Ectodermal cell (in vitro differentiated cells): ENCODE data around the gene ADARB1.

Experiments used
- H3K27ac ChIP-seq: 2 replicates; pipeline ENCODE4 v1.7.0; 2013; ENCODE audit warnings: mild to moderate bottlenecking, low read depth, low read length; ENCODE audit not compliant: insufficient read depth, poor library complexity, severe bottlenecking
- H3K27me3 ChIP-seq: 2 replicates; pipeline ENCODE4 v1.7.0; 2013; ENCODE audit warnings: mild to moderate bottlenecking, low read length; ENCODE audit not compliant: insufficient read depth, control insufficient read depth, poor library complexity, severe bottlenecking
- H3K36me3 ChIP-seq: one replicate; pipeline ENCODE4 v1.7.0; 2013; ENCODE audit warnings: low read length; ENCODE audit not compliant: control insufficient read depth, insufficient read depth
- H3K4me1 ChIP-seq: one replicate; pipeline ENCODE4 v1.7.0; 2013; ENCODE audit warnings: low read length; ENCODE audit not compliant: control insufficient read depth, insufficient read depth
- H3K4me3 ChIP-seq: 2 replicates; pipeline ENCODE4 v1.7.0; 2013; ENCODE audit warnings: low read depth, low read length, control low read depth; ENCODE audit not compliant: insufficient read depth
- H3K9me3 ChIP-seq: 2 replicates; pipeline ENCODE4 v1.7.0; 2013; ENCODE audit warnings: mild to moderate bottlenecking, low read length, moderate library complexity; ENCODE audit not compliant: control insufficient read depth
- WGBS, 2 experiments: methylation state at CpG; one replicate each; pipeline ENCODE4 v1.1.7; 2013; ENCODE audit warnings: missing lambda C conversion rate in 2 of 2; 5-methylcytosine and 5-hydroxymethylcytosine counted together

ADARB1 gene

DNA sequence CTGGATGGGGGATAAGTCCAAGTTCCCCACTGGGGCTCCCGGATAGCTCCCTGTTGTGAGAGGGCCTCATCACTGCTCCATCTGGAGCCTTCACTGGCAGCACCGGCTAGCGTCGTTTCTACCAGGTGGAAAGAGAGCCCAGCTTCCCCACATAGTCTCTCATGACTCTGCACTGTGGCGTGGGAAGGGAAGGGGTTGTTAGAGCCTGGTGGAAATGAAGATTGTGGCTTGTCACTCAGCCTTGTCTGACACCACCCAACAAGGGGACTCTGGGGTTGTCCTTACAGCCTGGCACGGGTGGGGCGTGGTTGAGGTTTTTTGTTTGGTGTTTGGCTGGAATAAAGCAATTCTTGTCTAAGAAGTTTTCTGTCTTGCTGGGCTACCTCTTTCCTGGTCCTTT lies 94.6 kb downstream of the ADARB1 start:
- WGBS, 2 experiments = 76 to 78% methylated on average over 7 of the region's 7 CpGs
- Histone ChIP-seq H3K4me1 (peaks cover 13% of the 10 kb centered on the region), H3K27me3 (no peaks in the 10 kb centered on the region), H3K36me3 (no peaks in the 10 kb centered on the region), H3K27ac (no peak overlapping the region), H3K4me3 (no peak overlapping the region), H3K9me3 (no peaks in the 10 kb centered on the region)

- Histone ChIP-seq H3K36me3 (no peaks in the 10 kb centered on the region), H3K4me3 (no peak overlapping the region), H3K4me1 (peaks cover 13% of the 10 kb centered on the region), H3K27ac (no peak overlapping the region), H3K9me3 (no peaks in the 10 kb centered on the region), H3K27me3 (no peaks in the 10 kb centered on the region)
- 77 to 82% methylated on average over 6 of the region's 6 CpGs for WGBS, 2 experiments
Measured at GRCh38 chr21:45169682-45170081, 95.3 kb downstream of the ADARB1 start.

DNA sequence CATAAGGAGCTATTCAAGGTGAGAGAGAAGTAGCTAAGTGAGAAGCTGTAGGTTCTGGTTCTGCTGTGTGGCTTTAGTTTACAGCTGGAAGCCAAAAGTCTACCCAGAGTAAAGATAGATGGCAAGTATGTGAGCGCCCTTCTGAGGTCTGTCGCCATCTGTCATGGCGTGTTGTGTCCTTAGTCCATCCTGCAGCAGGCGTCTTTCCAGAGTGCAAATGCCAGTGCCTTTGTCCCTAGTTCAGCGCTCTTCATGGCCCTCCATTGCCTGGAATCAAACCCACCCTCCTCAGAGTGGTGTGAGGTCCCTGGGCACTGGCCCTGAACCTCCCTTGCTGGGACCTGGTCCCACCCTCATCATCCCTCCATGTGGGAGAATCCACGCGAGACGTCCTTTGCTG lies 96.6 kb downstream of the ADARB1 start:
- Histone ChIP-seq H3K4me1 (peaks cover 13% of the 10 kb centered on the region), H3K36me3 (no peaks in the 10 kb centered on the region), H3K9me3 (no peaks in the 10 kb centered on the region), H3K27ac (no peak overlapping the region), H3K4me3 (no peak overlapping the region), H3K27me3 (no peaks in the 10 kb centered on the region)
- 96 to 97% methylated on average over 8 of the region's 8 CpGs for WGBS, 2 experiments

DNA sequence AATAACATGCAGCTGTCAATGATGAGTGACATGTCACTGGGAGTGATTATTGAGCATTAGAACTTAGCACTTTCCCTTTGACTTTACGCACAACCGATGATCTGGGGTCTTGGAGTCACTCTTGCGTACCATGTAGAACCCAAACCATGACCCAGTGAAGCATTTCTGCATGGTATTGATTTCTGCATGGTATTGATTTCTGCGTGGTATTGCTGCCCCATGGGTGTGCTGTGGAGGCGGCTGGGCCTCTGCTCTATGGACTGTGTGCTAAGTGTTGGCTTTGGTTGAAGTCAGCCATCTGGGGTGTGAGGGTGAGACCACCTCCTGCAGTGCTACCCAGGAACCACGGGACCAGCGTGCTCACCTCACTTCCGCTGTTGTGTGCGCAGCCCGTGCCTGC lies 98.0 kb downstream of the ADARB1 start:
- Histone ChIP-seq H3K36me3 (no peaks in the 10 kb centered on the region), H3K9me3 (no peaks in the 10 kb centered on the region), H3K4me3 (no peak overlapping the region), H3K4me1 (peaks cover 13% of the 10 kb centered on the region), H3K27me3 (no peaks in the 10 kb centered on the region), H3K27ac (no peak overlapping the region)
- 96% methylated on average over 10 of the region's 10 CpGs for WGBS, 2 experiments

- 94 to 95% methylated on average over 12 of the region's 12 CpGs for WGBS, 2 experiments
- Histone ChIP-seq H3K9me3 (no peaks in the 10 kb centered on the region), H3K4me1 (no peaks in the 10 kb centered on the region), H3K4me3 (no peak overlapping the region), H3K27me3 (no peaks in the 10 kb centered on the region), H3K36me3 (no peaks in the 10 kb centered on the region), H3K27ac (no peak overlapping the region)
Measured at GRCh38 chr21:45175326-45176095, 101.1 kb downstream of the ADARB1 start.

DNA sequence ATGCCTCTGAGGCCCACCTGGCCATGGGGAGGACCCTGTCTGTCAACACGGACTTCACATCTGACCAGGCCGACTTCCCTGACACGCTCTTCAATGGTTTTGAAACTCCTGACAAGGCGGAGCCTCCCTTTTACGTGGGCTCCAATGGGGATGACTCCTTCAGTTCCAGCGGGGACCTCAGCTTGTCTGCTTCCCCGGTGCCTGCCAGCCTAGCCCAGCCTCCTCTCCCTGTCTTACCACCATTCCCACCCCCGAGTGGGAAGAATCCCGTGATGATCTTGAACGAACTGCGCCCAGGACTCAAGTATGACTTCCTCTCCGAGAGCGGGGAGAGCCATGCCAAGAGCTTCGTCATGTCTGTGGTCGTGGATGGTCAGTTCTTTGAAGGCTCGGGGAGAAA lies 101.8 kb downstream of the ADARB1 start:
- H3K9me3 ChIP-seq = no peaks in the 10 kb centered on the region
- no peaks in the 10 kb centered on the region for H3K36me3 ChIP-seq
- H3K27ac ChIP-seq = no peak overlapping the region
- WGBS, 2 experiments = 94 to 96% methylated on average over 16 of the region's 16 CpGs
- H3K27me3 ChIP-seq = no peaks in the 10 kb centered on the region
- no peak overlapping the region for H3K4me3 ChIP-seq
- H3K4me1 ChIP-seq = no peaks in the 10 kb centered on the region

DNA sequence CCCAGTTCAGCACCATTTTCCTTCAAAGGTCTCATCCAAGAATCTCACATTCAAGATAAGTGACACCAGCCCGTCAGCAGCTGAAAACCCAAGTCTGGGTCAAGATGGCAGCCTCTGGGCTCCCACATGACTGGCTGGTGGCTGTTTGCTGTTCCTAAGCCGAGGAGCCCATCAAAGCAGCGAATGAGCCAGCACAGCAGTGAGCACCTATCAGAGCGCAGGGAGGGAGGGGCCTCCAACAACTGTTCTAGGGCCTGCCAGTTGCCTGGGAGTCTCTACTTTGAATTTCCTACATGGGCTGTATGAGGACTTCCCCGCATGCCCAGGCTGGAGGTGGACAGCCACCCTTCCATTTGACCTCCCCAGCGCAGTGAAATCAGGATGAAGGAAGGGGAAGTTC lies 102.7 kb downstream of the ADARB1 start:
- Histone ChIP-seq H3K36me3 (no peaks in the 10 kb centered on the region), H3K4me3 (no peak overlapping the region), H3K9me3 (no peaks in the 10 kb centered on the region), H3K4me1 (no peaks in the 10 kb centered on the region), H3K27ac (no peak overlapping the region), H3K27me3 (no peaks in the 10 kb centered on the region)
- 95 to 96% methylated on average over 6 of the region's 6 CpGs for WGBS, 2 experiments

GRCh38 chr21:45178070-45178608 lies 103.8 kb downstream of the ADARB1 start:
- H3K4me3 ChIP-seq = no peak overlapping the region
- no peak overlapping the region for H3K27ac ChIP-seq
- H3K27me3 ChIP-seq = no peaks in the 10 kb centered on the region
- no peaks in the 10 kb centered on the region for H3K4me1 ChIP-seq
- no peaks in the 10 kb centered on the region for H3K9me3 ChIP-seq
- 95 to 96% methylated on average over 12 of the region's 12 CpGs for WGBS, 2 experiments
- H3K36me3 ChIP-seq = no peaks in the 10 kb centered on the region

DNA sequence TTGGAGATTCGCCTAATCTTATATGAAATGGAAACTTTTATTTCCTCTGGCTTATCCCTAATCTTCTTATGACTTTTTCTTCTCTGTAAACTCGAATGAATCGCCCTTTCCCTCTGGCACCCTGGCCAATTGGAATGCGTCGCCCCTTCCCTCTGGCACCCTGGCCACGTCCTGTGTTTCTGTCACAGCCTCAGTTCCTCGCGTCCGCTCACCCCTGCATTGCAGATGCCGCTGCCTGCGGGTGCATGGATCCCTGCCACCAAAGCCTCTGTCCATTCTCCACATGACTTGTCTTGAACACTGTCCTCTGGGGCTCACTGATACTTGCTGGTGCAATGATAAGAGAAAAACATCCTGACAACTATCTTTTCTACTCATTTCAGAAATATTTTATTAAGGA lies 104.6 kb downstream of the ADARB1 start:
- H3K9me3 ChIP-seq = no peaks in the 10 kb centered on the region
- no peak overlapping the region for H3K4me3 ChIP-seq
- H3K4me1 ChIP-seq = no peaks in the 10 kb centered on the region
- no peaks in the 10 kb centered on the region for H3K27me3 ChIP-seq
- H3K36me3 ChIP-seq = no peaks in the 10 kb centered on the region
- H3K27ac ChIP-seq = no peak overlapping the region
- WGBS, 2 experiments = 94 to 96% methylated on average over 11 of the region's 11 CpGs

DNA sequence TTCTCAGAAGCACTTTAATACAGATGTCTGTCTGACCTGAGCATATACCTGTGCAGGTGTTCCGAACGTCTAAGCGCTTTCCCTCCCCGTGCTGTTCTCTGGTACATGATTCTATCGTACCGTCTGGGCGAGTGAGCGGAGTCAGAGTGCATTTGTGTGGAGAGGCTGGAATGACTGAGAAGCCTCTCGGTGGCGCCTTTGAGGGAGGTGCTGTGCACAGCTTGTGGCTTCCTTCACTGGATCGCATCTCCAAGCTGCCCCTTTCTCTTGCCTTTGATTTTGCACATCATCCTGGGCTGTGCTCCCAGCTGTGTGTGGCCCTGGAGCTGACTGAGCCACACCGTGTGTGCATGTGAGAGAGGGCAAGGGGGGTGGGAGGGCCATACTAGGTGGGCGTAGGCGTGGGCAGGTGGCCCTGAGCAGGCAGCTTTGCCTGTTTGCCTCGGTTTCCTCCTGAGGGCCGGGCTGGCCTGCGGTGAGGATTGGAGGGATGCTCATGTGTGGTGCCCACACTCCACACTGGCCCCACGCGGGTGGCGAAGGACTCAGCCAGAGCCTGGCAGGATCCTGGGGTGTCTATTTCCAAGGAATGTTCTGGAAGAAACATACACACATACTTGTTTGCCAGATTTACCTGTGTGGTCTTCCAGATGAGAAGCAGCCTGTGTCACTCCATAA lies 105.3 kb downstream of the ADARB1 start:
- H3K4me1 ChIP-seq = no peaks in the 10 kb centered on the region
- no peak overlapping the region for H3K4me3 ChIP-seq
- no peak overlapping the region for H3K27ac ChIP-seq
- H3K36me3 ChIP-seq = no peaks in the 10 kb centered on the region
- 86% methylated on average over 20 of the region's 20 CpGs for WGBS, 2 experiments
- no peaks in the 10 kb centered on the region for H3K9me3 ChIP-seq
- H3K27me3 ChIP-seq = no peaks in the 10 kb centered on the region
